HK-2 (cell line): ENCODE measurements around the gene GPR55.
"Not testable (repeated sequence)": the region's sequence is repeated elsewhere in the genome, so short reads cannot be mapped to it uniquely, and the experiment has no call there.

Experiments used
- DNase-seq: peaks from one replicate; pipeline ENCODE4 v3.0.0-alpha.2; 2018; ENCODE audit not compliant: unreplicated experiment

GPR55 gene

GRCh38 chr2:230950874-230951339, 25.9 kb upstream of the GPR55 start:
- no peak for DNase-seq

- DNase-seq = no peak
Measured at GRCh38 chr2:230949966-230950873, 25.2 kb upstream of the GPR55 start.

GRCh38 chr2:230947908-230948365, 22.9 kb upstream of the GPR55 start:
- DNase-seq = no peak

GRCh38 chr2:230947235-230947576, 22.2 kb upstream of the GPR55 start:
- DNase-seq = no peak

- DNase-seq = no peak
Measured at GRCh38 chr2:230946429-230947234, 21.6 kb upstream of the GPR55 start.

- DNase-seq = no peak
Measured at GRCh38 chr2:230944757-230945372, 19.8 kb upstream of the GPR55 start.

- no peak for DNase-seq
Measured at GRCh38 chr2:230944123-230944653, 19.1 kb upstream of the GPR55 start.

- DNase-seq = no peak
Measured at GRCh38 chr2:230942920-230943896, 18.2 kb upstream of the GPR55 start.

- DNase-seq = no peak
Measured at GRCh38 chr2:230942371-230942770, 17.3 kb upstream of the GPR55 start.

- DNase-seq = no peak
Measured at GRCh38 chr2:230941202-230942180, 16.4 kb upstream of the GPR55 start.

- DNase-seq = no peak
Measured at GRCh38 chr2:230940471-230940815, 15.4 kb upstream of the GPR55 start.

GRCh38 chr2:230939691-230940470, 14.8 kb upstream of the GPR55 start:
- DNase-seq = no peak

GRCh38 chr2:230939066-230939591, 14.1 kb upstream of the GPR55 start:
- no peak for DNase-seq

GRCh38 chr2:230938516-230939065, 13.5 kb upstream of the GPR55 start:
- DNase-seq = no peak

GRCh38 chr2:230938098-230938497, 13.1 kb upstream of the GPR55 start:
- no peak for DNase-seq

GRCh38 chr2:230937362-230937761, 12.3 kb upstream of the GPR55 start:
- DNase-seq = no peak

- DNase-seq = not testable (repeated sequence)
Measured at GRCh38 chr2:230936243-230936642, 11.2 kb upstream of the GPR55 start.

GRCh38 chr2:230935130-230935430, 10.0 kb upstream of the GPR55 start:
- DNase-seq = no peak
